ENCODE measurements around the gene SLC30A1. TPM values are rescaled to one million over a fixed set of nuclear protein-coding genes. Genes with fewer than 3 reads are reported as not detected.

The SLC30A1 gene
- total RNA-seq, 1 donor from 2014 or later = 6.9 TPM

DNA sequence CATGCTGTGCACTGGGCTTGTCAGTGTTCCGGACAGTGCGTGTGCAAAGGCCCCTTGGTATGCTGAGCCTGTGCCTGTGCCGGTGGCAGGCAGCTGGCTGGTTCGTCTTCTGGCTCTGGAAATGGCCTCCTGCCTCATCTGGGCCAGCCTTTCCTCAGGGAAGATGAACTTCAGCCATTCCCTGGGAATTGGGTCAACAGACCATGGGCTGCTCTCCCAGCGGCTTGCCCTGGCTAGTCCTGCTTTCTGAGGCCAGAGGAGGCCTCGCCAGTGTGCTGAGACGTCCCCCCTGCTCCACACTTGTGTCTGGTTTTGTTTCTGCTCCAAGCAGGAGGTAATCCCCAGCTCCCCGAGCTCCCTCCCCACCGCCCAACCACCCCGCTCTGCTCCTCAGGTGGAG is 54.4 kb downstream of the SLC30A1 start:
- no peak for DNase-seq (ENCODE audit: low read depth)
- TF ChIP-seq, protein P1, sequence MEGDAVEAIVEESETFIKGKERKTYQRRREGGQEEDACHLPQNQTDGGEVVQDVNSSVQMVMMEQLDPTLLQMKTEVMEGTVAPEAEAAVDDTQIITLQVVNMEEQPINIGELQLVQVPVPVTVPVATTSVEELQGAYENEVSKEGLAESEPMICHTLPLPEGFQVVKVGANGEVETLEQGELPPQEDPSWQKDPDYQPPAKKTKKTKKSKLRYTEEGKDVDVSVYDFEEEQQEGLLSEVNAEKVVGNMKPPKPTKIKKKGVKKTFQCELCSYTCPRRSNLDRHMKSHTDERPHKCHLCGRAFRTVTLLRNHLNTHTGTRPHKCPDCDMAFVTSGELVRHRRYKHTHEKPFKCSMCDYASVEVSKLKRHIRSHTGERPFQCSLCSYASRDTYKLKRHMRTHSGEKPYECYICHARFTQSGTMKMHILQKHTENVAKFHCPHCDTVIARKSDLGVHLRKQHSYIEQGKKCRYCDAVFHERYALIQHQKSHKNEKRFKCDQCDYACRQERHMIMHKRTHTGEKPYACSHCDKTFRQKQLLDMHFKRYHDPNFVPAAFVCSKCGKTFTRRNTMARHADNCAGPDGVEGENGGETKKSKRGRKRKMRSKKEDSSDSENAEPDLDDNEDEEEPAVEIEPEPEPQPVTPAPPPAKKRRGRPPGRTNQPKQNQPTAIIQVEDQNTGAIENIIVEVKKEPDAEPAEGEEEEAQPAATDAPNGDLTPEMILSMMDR (conservative IDR thresholded peaks at IDR 0.05; ENCODE audit: low read depth, low read length) = no peak
- no peak overlapping the region for H3K4me3 ChIP-seq (ENCODE audit: low read depth, low read length)

GRCh38 chr1:211522804-211523203 is 56.2 kb downstream of the SLC30A1 start:
- DNase-seq (ENCODE audit: low read depth) = no peak
- no peak overlapping the region for H3K4me3 ChIP-seq (ENCODE audit: low read depth, low read length)
- TF ChIP-seq, protein P1 (conservative IDR thresholded peaks at IDR 0.05; ENCODE audit: low read depth, low read length) = no peak

Other genes with a start within 250 kb of the SLC30A1 start
- gene RD3, start 87.0 kb downstream of the SLC30A1 start, total RNA-seq = 0.06 and 0.07 TPM in 2 replicates
- 28.0 and 36.4 TPM in 2 replicates for gene NEK2, start 96.5 kb upstream of the SLC30A1 start, total RNA-seq